T-helper 2 cell treated with Interferon-gamma antibody and Interleukin-4, amounts not matched to agents 5 μg/mL and 100 μg/mL, for 36 hours (primary cell): ENCODE measurements around the gene COG2.
"Not testable (repeated sequence)": the region's sequence is repeated elsewhere in the genome, so short reads cannot be mapped to it uniquely, and the experiment has no call there.

Source experiments
- DNase-seq: peaks from one replicate; pipeline ENCODE4 v3.0.0; 2021; ENCODE audit warnings: low spot score
- H3K27ac Mint-ChIP-seq: one replicate; pipeline ENCODE4 v1.8.0; 2021; ENCODE audit warnings: mild to moderate bottlenecking, mixed read lengths
- H3K27me3 Mint-ChIP-seq: one replicate; pipeline ENCODE4 v1.8.0; 2021; ENCODE audit warnings: low read depth, mixed read lengths
- H3K36me3 Mint-ChIP-seq: one replicate; pipeline ENCODE4 v1.8.0; 2021; ENCODE audit warnings: low read depth, mixed read lengths
- H3K4me1 Mint-ChIP-seq: one replicate; pipeline ENCODE4 v1.8.0; 2021; ENCODE audit warnings: low read depth, mixed read lengths
- H3K4me3 Mint-ChIP-seq: one replicate; pipeline ENCODE4 v1.8.0; 2022; ENCODE audit warnings: mild to moderate bottlenecking, moderate library complexity, mixed read lengths
- H3K9me3 Mint-ChIP-seq: one replicate; pipeline ENCODE4 v1.8.0; 2021; ENCODE audit warnings: mixed read lengths

Gene COG2

GRCh38 chr1:230713915-230714764, 71.9 kb downstream of the COG2 start, which contains the start of gene AGT:
Gene AGT, minus strand, starts transcription at chr1:230714122. Its CDS starts 3,299 bp downstream, at chr1:230710823.
- no peak within 1 kb of the TSS for H3K27ac Mint-ChIP-seq

GRCh38 chr1:230715510-230715909, 73.2 kb downstream of the COG2 start:
- no peaks in the 10 kb centered on the region for H3K4me1 Mint-ChIP-seq
- no peak overlapping the region for H3K27ac Mint-ChIP-seq
- DNase-seq, result no peak
- no peaks in the 10 kb centered on the region for H3K36me3 Mint-ChIP-seq
- H3K27me3 Mint-ChIP-seq, result peaks cover 3% of the 10 kb centered on the region
- H3K4me3 Mint-ChIP-seq, result no peak overlapping the region
- H3K9me3 Mint-ChIP-seq, result peaks cover 4% of the 10 kb centered on the region

More at GRCh38 chr1:230713915-230714764, 71.9 kb downstream of the COG2 start, which contains the start of gene AGT:
- Mint-ChIP-seq H3K4me3 (no peak within 1 kb of the TSS), H3K9me3 (peaks cover 4% of the 10 kb centered on the region), H3K27me3 (peaks cover 3% of the 10 kb centered on the region), H3K36me3 (no peaks in the 10 kb centered on the region), H3K4me1 (no peaks in the 10 kb centered on the region)
- DNase-seq, result no peak

DNA sequence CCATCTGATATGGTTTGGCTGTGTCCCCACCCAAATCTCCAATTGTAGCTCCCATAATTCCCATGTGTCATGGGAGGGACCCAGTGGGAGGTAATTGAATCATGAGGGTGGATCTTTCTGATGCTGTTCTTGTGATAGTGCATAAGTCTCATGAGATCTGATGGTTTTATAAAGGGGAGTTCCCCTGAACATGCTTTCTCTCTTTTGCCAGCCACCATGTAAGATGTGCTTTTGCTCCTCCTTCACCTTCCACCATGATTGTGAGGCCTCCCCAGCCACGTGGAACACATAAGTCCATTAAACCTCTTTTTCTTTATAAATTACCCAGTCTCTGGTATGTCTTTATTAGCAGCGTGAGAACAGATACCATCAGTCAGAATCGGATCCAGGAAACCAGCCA, 74.2 kb downstream of the COG2 start:
- H3K36me3 Mint-ChIP-seq, H3K27me3 Mint-ChIP-seq, H3K4me3 Mint-ChIP-seq, DNase-seq, H3K27ac Mint-ChIP-seq, H3K9me3 Mint-ChIP-seq, H3K4me1 Mint-ChIP-seq: not testable (repeated sequence)

DNA sequence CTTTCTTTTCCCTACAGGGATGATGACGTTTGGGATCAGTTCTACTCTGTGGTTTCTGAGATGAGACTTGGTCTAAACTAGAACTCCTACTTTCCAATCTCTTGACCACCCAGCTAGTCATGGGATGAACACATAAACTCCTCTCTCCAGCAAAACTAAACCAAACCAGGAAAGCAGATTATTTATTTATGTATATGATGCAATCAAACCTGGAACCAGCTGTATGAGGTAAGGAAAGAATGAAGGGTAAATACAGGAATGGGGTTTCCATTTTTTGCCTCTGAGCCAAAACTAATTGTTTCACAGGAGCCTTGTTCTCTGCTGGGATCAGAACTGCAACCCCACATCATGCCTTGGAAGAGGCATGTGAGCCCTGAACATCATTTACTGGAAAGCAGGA, 75.0 kb downstream of the COG2 start:
- no peaks in the 10 kb centered on the region for H3K4me1 Mint-ChIP-seq
- no peak overlapping the region for H3K27ac Mint-ChIP-seq
- no peaks in the 10 kb centered on the region for H3K36me3 Mint-ChIP-seq
- no peak for DNase-seq
- H3K27me3 Mint-ChIP-seq, result peaks cover 3% of the 10 kb centered on the region
- H3K4me3 Mint-ChIP-seq, result no peak overlapping the region
- H3K9me3 Mint-ChIP-seq, result peaks cover 4% of the 10 kb centered on the region

- not testable (repeated sequence) for H3K4me1 Mint-ChIP-seq, H3K4me3 Mint-ChIP-seq, H3K27ac Mint-ChIP-seq, H3K9me3 Mint-ChIP-seq, H3K36me3 Mint-ChIP-seq, H3K27me3 Mint-ChIP-seq, DNase-seq
Observed at GRCh38 chr1:230721849-230722522, 79.7 kb downstream of the COG2 start.

GRCh38 chr1:230725256-230726012, 83.2 kb downstream of the COG2 start:
- no peak overlapping the region for H3K27ac Mint-ChIP-seq
- no peaks in the 10 kb centered on the region for H3K9me3 Mint-ChIP-seq
- peaks cover 9% of the 10 kb centered on the region for H3K27me3 Mint-ChIP-seq
- no peak overlapping the region for H3K4me3 Mint-ChIP-seq
- no peak for DNase-seq
- H3K4me1 Mint-ChIP-seq, result no peaks in the 10 kb centered on the region
- H3K36me3 Mint-ChIP-seq, result no peaks in the 10 kb centered on the region

GRCh38 chr1:230728710-230729392, 86.6 kb downstream of the COG2 start:
- Mint-ChIP-seq H3K27me3 (peaks cover 9% of the 10 kb centered on the region), H3K4me1 (no peaks in the 10 kb centered on the region), H3K9me3 (no peaks in the 10 kb centered on the region), H3K36me3 (no peaks in the 10 kb centered on the region), H3K27ac (no peak overlapping the region), H3K4me3 (no peak overlapping the region)
- no peak for DNase-seq

DNA sequence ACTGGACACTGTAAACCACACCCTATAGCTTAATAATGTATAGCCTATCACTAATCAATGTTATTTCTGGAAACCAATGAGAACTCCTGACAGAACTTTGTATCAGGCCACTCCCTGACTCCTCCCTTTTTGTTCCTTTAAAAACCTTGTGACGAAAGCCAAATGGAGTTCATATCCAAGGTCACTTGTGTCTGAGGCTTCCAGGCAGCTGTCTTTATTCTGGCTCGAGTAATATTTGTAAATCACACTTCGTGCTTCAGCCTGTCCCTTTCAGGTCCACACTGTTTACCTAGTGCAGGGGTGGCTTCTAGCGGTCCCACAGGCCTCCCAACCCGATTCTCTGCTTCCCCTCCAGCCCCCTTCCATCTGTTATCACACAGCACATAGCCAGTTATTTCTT, 88.7 kb downstream of the COG2 start:
- Mint-ChIP-seq H3K4me3 (no peak overlapping the region), H3K9me3 (no peaks in the 10 kb centered on the region), H3K36me3 (no peaks in the 10 kb centered on the region), H3K27me3 (peaks cover 11% of the 10 kb centered on the region), H3K27ac (no peak overlapping the region), H3K4me1 (no peaks in the 10 kb centered on the region)
- no peak for DNase-seq

GRCh38 chr1:230735447-230735846, 93.2 kb downstream of the COG2 start:
- no peak for DNase-seq
- no peaks in the 10 kb centered on the region for H3K36me3 Mint-ChIP-seq
- H3K9me3 Mint-ChIP-seq, result no peaks in the 10 kb centered on the region
- no peak overlapping the region for H3K4me3 Mint-ChIP-seq
- no peaks in the 10 kb centered on the region for H3K4me1 Mint-ChIP-seq
- H3K27ac Mint-ChIP-seq, result no peak overlapping the region
- H3K27me3 Mint-ChIP-seq, result peaks cover 5% of the 10 kb centered on the region

- DNase-seq, result no peak
- Mint-ChIP-seq H3K27ac (no peak overlapping the region), H3K4me1 (no peaks in the 10 kb centered on the region), H3K9me3 (no peaks in the 10 kb centered on the region), H3K36me3 (no peaks in the 10 kb centered on the region), H3K4me3 (no peak overlapping the region), H3K27me3 (peaks cover 5% of the 10 kb centered on the region)
Observed at GRCh38 chr1:230737622-230738262, 95.5 kb downstream of the COG2 start.

- Mint-ChIP-seq H3K4me1 (no peaks in the 10 kb centered on the region), H3K4me3 (no peak overlapping the region), H3K27me3 (peaks cover 2% of the 10 kb centered on the region), H3K9me3 (no peaks in the 10 kb centered on the region), H3K27ac (no peak overlapping the region), H3K36me3 (no peaks in the 10 kb centered on the region)
- no peak for DNase-seq
Observed at GRCh38 chr1:230739564-230740290, 97.4 kb downstream of the COG2 start.
